Lower leg skin (tissue), 3 donors: ENCODE data around the gene CARD10.

Experiments used
- CTCF ChIP-seq, 3 donors: fragments of 450-650 bp; IDR thresholded peaks; one replicate each; pipeline ENCODE4 v1.5.1; 2016; ENCODE audit warnings: antibody characterized with exemption in 3 of 3, mild to moderate bottlenecking in 3 of 3, moderate library complexity in 2 of 3
- POLR2A ChIP-seq, 2 donors: fragments of 450-650 bp; IDR thresholded peaks; one replicate each; pipeline ENCODE4 v1.6.1; 2016 to 2017; ENCODE audit warnings: antibody characterized with exemption in 2 of 2, mild to moderate bottlenecking in 1 of 2, moderate library complexity in 1 of 2

- TF ChIP-seq CTCF (IDR thresholded peaks at IDR 0.05), result no peak
- no peak for TF ChIP-seq POLR2A (IDR thresholded peaks at IDR 0.05)
These were observed 20.8 kb downstream of the CARD10 start for GRCh38 chr22:37498289-37498909.
